Upper lobe of left lung (tissue), 4 donors: ENCODE measurements around the gene ATG7.

Source experiments
- CTCF ChIP-seq, 6 experiments: fragments of 450-650 bp in 4 of 6; fragments of 200-600 bp in 2 of 6; sonication (generic) in 2 of 6; IDR thresholded peaks; one replicate each; pipeline ENCODE4 v1.5.1; 2016 to 2019; ENCODE audit warnings: antibody characterized with exemption in 6 of 6
- EP300 ChIP-seq, 4 donors: sonication (generic); formaldehyde crosslinking; IDR thresholded peaks; one replicate each; pipeline ENCODE4 v1.5.1; 2017; ENCODE audit warnings: antibody characterized with exemption in 4 of 4, control low read depth in 2 of 4
- POLR2A ChIP-seq, 4 donors: fragments of 450-650 bp; IDR thresholded peaks; one replicate each; pipeline ENCODE4 v1.5.1; 2016 to 2017; ENCODE audit warnings: antibody characterized with exemption in 4 of 4, mild to moderate bottlenecking in 2 of 4
- POLR2AphosphoS5 ChIP-seq, 2 donors: sonication (generic); formaldehyde crosslinking; IDR thresholded peaks; one replicate each; pipeline ENCODE4 v1.5.1; 2017; ENCODE audit warnings: antibody characterized with exemption in 2 of 2

GRCh38 chr3:11588755-11589154, 316.6 kb downstream of the ATG7 start:
- TF ChIP-seq CTCF (IDR thresholded peaks at IDR 0.05) = no peak
- no peak for TF ChIP-seq POLR2A (IDR thresholded peaks at IDR 0.05)
- no peak for TF ChIP-seq POLR2AphosphoS5 (IDR thresholded peaks at IDR 0.05)
- no peak for TF ChIP-seq EP300 (IDR thresholded peaks at IDR 0.05)
